Endothelial cell of umbilical vein (primary cell): Measurements from ENCODE around the gene RMDN2. TPM values are rescaled to one million over a fixed set of nuclear protein-coding genes. Genes with fewer than 3 reads are reported as not detected.

Source experiments
- BruUV-seq: library from RNA; stranded (reverse); fragments of 400-500 nt; replicated peaks from 2 replicates; lab custom pipeline; 2021; lab: Mats Ljungman, UMichigan
- CTCF ChIA-PET: fragments of 300-600, 350-600 bp; sonication (Branson Sonifier 250); formaldehyde crosslinking; loops from one replicate; lab custom pipeline; 2021; ENCODE audit warnings: antibody characterized with exemption, inconsistent platforms; lab: Charles Lee
- POLR2A ChIA-PET: fragments of 300-600, 350-600 bp; sonication (Branson Sonifier 250); formaldehyde crosslinking; loops from one replicate; lab custom pipeline; 2021; ENCODE audit warnings: antibody characterized with exemption, inconsistent platforms; lab: Charles Lee
- DNase-seq: peaks from one replicate; pipeline ENCODE4 v3.0.0-alpha.2; 2011; ENCODE audit warnings: low read depth, low spot score
- FAIRE-seq: peaks from 2 replicates; lab custom pipeline; 2011; peaks lifted over from hg19 to GRCh38; lab: Jason Lieb, UNC
- H2AFZ ChIP-seq: 2 replicates; pipeline ENCODE4 v1.6.0; 2012; ENCODE audit warnings: low read depth, low read length, control low read depth, inconsistent platforms
- H3K27ac ChIP-seq: 2 replicates; pipeline ENCODE4 v1.5.1; 2011; ENCODE audit warnings: low read depth, mild to moderate bottlenecking, control low read depth, low read length, moderate library complexity; ENCODE audit not compliant: insufficient read depth
- H3K27me3 ChIP-seq, 2 experiments: 2 replicates each; pipeline versions ENCODE4 v1.6.0 to v1.6.1; 2011; ENCODE audit warnings: low read length in 2 of 2, mixed read lengths in 1 of 2; ENCODE audit not compliant: control insufficient read depth in 2 of 2, insufficient read depth in 2 of 2
- H3K36me3 ChIP-seq, 2 experiments: 2 replicates in 1 of 2; 3 replicates in 1 of 2; pipeline ENCODE4 v1.5.1; 2011; ENCODE audit warnings: low read length in 2 of 2, mild to moderate bottlenecking in 1 of 2, moderate library complexity in 1 of 2; ENCODE audit not compliant: control insufficient read depth in 2 of 2, insufficient read depth in 2 of 2; ENCODE audit errors: extremely low read depth in 1 of 2
- H3K4me1 ChIP-seq: 3 replicates; pipeline ENCODE4 v1.5.1; 2011; ENCODE audit warnings: mild to moderate bottlenecking, low read length; ENCODE audit not compliant: control insufficient read depth, insufficient read depth; ENCODE audit errors: extremely low read depth
- H3K4me2 ChIP-seq: 2 replicates; pipeline ENCODE4 v1.6.1; 2011; ENCODE audit warnings: low read length, control low read depth, mixed read lengths; ENCODE audit not compliant: insufficient read depth
- H3K4me3 ChIP-seq, 3 experiments: fragments of 200-600 bp in 1 of 3; sonication (generic), shearing (Covaris generic) in 1 of 3; replicated peaks in 1 of 3; 2 replicates each; pipeline ENCODE4 v1.5.1; 2011 to 2016; ENCODE audit warnings: control low read depth in 3 of 3, low read length in 3 of 3, mild to moderate bottlenecking in 2 of 3, inconsistent platforms in 1 of 3, low read depth in 1 of 3, moderate library complexity in 1 of 3; ENCODE audit not compliant: insufficient read depth in 1 of 3
- H3K79me2 ChIP-seq: 2 replicates; pipeline ENCODE4 v1.6.0; 2012; ENCODE audit warnings: low read length, inconsistent platforms; ENCODE audit not compliant: control insufficient read depth, insufficient read depth
- H3K9ac ChIP-seq: replicated peaks from 2 replicates; pipeline ENCODE3; 2011; ENCODE audit warnings: low read length, control low read depth; ENCODE audit not compliant: insufficient read depth; ENCODE audit errors: extremely low read depth
- H3K9me1 ChIP-seq: replicated peaks from 3 replicates; pipeline ENCODE4 v1.6.0; 2011; ENCODE audit warnings: mild to moderate bottlenecking, low read length; ENCODE audit not compliant: control insufficient read depth, insufficient read depth; ENCODE audit errors: extremely low read depth
- H3K9me3 ChIP-seq: replicated peaks from 2 replicates; pipeline ENCODE4 v1.5.1; 2012; ENCODE audit warnings: low read length, inconsistent platforms; ENCODE audit not compliant: control insufficient read depth, insufficient read depth
- H4K20me1 ChIP-seq: replicated peaks from 2 replicates; pipeline ENCODE3; 2011; ENCODE audit warnings: mild to moderate bottlenecking, low read length; ENCODE audit not compliant: control insufficient read depth, insufficient read depth; ENCODE audit errors: extremely low read depth
- CTCF ChIP-seq, 2 donors: IDR thresholded peaks; 1 replicate in 1 of 2; 2 replicates in 1 of 2; pipeline ENCODE4 v1.5.1; 2011; ENCODE audit warnings: low read length in 2 of 2, mild to moderate bottlenecking in 2 of 2, moderate library complexity in 2 of 2, control low read depth in 1 of 2, inconsistent platforms in 1 of 2, low read depth in 1 of 2; ENCODE audit not compliant: insufficient read depth in 1 of 2; ENCODE audit errors: extremely low read depth in 1 of 2
- EZH2 ChIP-seq: IDR thresholded peaks from 2 replicates; pipeline ENCODE4 v1.6.1; 2012; ENCODE audit warnings: borderline replicate concordance, low read depth, mild to moderate bottlenecking, moderate library complexity, low read length, inconsistent platforms; ENCODE audit not compliant: severe bottlenecking
- FOS ChIP-seq: IDR thresholded peaks from 2 replicates; pipeline ENCODE4 v1.6.1; 2011; ENCODE audit warnings: mild to moderate bottlenecking, low read length, moderate library complexity, borderline replicate concordance; ENCODE audit not compliant: insufficient read depth
- GATA2 ChIP-seq: IDR thresholded peaks from 2 replicates; pipeline ENCODE4 v1.7.0; 2011; ENCODE audit warnings: low read depth, mild to moderate bottlenecking, moderate library complexity, mixed read lengths, low read length; ENCODE audit not compliant: insufficient read length, insufficient read depth
- JUN ChIP-seq: IDR thresholded peaks from 2 replicates; pipeline ENCODE4 v1.6.1; 2011; ENCODE audit warnings: borderline replicate concordance, low read depth; ENCODE audit not compliant: insufficient read length, insufficient read depth
- MYC ChIP-seq: IDR thresholded peaks from one replicate; pipeline ENCODE4 v1.6.1; 2011; ENCODE audit warnings: mild to moderate bottlenecking, low read depth, low read length
- POLR2A ChIP-seq: IDR thresholded peaks from 2 replicates; pipeline ENCODE4 v1.6.1; 2012; ENCODE audit warnings: low read depth, mild to moderate bottlenecking, control low read depth, low read length
- POLR2AphosphoS5 ChIP-seq: IDR thresholded peaks from 2 replicates; pipeline ENCODE4 v1.6.1; 2012; ENCODE audit warnings: low read depth, mild to moderate bottlenecking, control low read depth, low read length, moderate library complexity; ENCODE audit not compliant: insufficient read depth
- dilution Hi-C: fragments of 300-500 bp; cut with MboI; formaldehyde crosslinking; loops from one replicate; pipeline ENCODE4 v1.15.0; 2019; ENCODE audit warnings: low sequenced_read_pairs; ENCODE audit not compliant: extremely low pct_ligation_motif_present
- intact Hi-C: fragments of 100-400 bp; cut with micrococcal nuclease; formaldehyde crosslinking; loops from one replicate; pipeline ENCODE4 v1.10.0; 2022
- polyA plus RNA-seq, 4 experiments: library from polyadenylated mRNA; depleted of rRNA in 3 of 4; stranded (reverse) in 3 of 4; unstranded in 1 of 4; fragments of >200 nt; gene quantifications; 2 replicates each; pipeline versions ENCODE4 v1.2.1 to v1.2.3, GENCODE V29; 2011 to 2012; ENCODE audit warnings: missing spikeins in 1 of 4
- total RNA-seq: library from RNA; stranded (reverse); gene quantifications from 2 replicates; pipeline ENCODE4 v1.2.3, GENCODE V29; 2021
- TF ChIP-seq, protein P1 (sequence below): IDR thresholded peaks from 2 replicates; pipeline ENCODE4 v1.6.1; 2011; ENCODE audit not compliant: insufficient read depth, insufficient read length

The RMDN2 gene
- total and polyA plus RNA-seq, 2 donors (not counting 3 experiments of a cell fraction or from before 2014, with no cell fraction given) = 0.97 to 2.8 TPM

DNA sequence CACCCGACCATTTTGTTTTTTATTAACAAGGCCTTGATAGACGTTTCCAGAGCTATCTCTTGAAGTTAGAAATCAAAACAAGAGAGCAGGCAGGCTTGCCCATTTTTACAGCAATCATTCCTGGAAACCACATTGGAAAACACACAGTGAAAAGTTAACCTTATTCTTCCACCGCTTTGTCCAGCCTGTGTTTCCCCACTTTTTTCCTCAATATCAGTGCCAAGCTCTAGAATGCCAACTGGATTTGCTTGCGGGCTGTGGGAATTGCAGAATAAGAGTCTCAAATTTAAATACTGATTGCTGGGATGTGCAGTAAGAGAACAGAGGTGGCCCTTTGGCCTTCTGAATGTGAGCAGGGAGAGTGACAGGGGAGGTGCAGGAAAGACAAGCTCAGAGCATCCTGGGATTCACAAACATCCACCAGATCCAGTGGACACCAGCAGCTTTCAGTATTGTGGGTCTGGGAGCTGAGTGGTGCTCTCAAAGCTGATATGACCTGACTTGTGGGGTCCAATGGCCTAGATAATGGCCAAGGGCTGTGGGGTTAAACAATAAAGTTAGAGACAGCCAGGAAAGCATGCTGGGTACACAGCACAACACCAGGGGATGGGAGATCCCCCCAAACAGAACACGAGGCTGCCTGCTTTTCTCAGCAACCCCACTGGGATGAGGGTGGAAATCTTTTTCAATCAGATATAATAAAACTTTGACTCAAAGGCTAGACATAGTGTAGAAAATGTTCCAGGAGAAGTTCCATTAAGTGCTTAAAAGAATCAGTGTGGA, 135.3 kb downstream of the RMDN2 start:
- dilution Hi-C loops (no loop called here), intact Hi-C loops (no loop called here)
- no TSS peak for BruUV-seq
- Histone ChIP-seq H3K27ac (no peak overlapping the region), H3K36me3 (no peaks in the 10 kb centered on the region), H2AFZ (no peak overlapping the region), H3K27me3 (peaks cover 0 to 5% of the 10 kb centered on the region in 2 experiments), H3K9me3 (no peaks in the 10 kb centered on the region), H3K79me2 (no peaks in the 10 kb centered on the region), H3K9ac (no peak overlapping the region), H4K20me1 (no peaks in the 10 kb centered on the region), H3K4me3 (no peak overlapping the region), H3K9me1 (no peaks in the 10 kb centered on the region), H3K4me1 (no peaks in the 10 kb centered on the region), H3K4me2 (no peak overlapping the region)
- ChIA-PET CTCF (interaction anchor here (1.1 to 1.6 kb wide), 2 partner anchors 24 to 214 kb away, joined by 3 read pairs; no protein-coding TSS in a partner anchor), POLR2A (no interaction called here)
- TF ChIP-seq JUN (no peak), FOS (no peak), POLR2A (no peak), MYC (no peak), POLR2AphosphoS5 (no peak), GATA2 (no peak), EZH2 (no peak), CTCF (IDR thresholded peaks at IDR 0.05; ENCODE audit: extremely low read depth in 1 of 2, insufficient read depth in 1 of 2, low read depth in 1 of 2, low read length in 2 of 2) (no peak)
- TF ChIP-seq, protein P1, sequence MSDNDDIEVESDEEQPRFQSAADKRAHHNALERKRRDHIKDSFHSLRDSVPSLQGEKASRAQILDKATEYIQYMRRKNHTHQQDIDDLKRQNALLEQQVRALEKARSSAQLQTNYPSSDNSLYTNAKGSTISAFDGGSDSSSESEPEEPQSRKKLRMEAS = no peak
- DNase-seq (no peak), FAIRE-seq (no peak)
